HG03442 (cell line): ENCODE results near the gene LRRC28.
A peak's percentile ranks its signal among the peaks of the same experiment; 100 is the strongest.
"Not testable (repeated sequence)": the region's sequence is repeated elsewhere in the genome, so short reads cannot be mapped to it uniquely, and the experiment has no call there.

Source experiments
- ATAC-seq: cut with Tn5 transposase; IDR thresholded peaks from one replicate; pipeline ENCODE4 v1.9.1; 2021; ENCODE audit warnings: mild to moderate bottlenecking, moderate library complexity; ENCODE audit not compliant: unreplicated experiment

Gene LRRC28

GRCh38 chr15:99250857-99251841 is at the start of gene LRRC28:
LRRC28 (plus strand) TSS chr15:99251481; CDS start chr15:99255958, 4,477 bp downstream.
- ATAC-seq: peak; percentile 94

DNA sequence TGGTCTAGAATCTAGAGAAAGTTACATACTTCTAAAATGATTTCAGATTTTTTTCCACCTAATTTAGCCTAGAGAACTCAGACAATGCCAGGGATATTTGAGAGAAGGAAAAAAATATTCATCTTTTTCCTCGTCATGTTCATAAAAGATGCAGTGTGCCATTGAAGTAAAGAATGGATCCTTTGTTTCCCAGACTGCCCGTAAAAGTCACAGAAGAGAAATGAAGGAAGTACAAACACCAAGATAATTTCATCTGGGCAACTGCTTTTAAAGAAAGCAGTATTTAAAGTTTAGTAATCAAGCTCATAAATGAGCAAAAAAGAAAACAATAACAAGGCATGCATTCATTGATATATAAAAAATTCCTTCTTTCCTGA is 49.1 kb upstream of the LRRC28 start:
- ATAC-seq: no peak

DNA sequence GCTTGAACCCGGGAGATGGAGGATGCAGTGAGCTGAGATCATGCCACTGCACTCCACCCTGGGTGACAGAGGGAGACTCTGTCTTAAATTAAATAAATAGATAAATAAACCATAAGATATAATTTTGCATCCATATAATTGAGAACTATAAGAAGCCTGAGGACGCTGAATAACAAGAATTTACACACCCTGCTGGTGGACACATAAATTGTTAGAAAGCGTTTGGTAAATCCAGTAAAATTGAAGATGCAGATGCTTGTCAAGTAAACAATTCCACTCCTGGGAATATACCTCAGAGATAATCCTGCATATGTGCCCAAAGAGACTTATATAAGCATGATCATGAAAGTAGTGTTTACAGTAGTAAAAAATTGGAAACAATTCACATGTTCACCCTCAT is 43.6 kb upstream of the LRRC28 start:
- no peak for ATAC-seq

DNA sequence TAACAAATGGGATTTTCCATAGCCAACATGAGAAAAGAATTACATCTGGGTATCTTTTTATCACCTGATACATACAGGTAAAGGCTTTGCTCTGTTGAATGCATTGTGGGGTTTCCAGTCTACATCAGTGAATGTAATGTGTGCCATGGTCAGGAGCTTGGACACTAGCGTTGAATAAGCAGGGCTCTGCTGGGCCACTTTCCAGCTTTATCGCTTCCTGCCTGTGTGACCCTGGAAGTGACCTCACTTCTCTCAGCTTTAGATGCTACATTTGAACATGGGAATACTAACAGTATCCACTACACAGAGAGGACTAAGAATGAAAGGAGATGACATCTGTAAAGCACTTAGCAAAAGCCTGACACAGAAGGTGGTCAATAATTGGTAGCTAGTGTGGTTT is 42.0 kb upstream of the LRRC28 start:
- no peak for ATAC-seq

- no peak for ATAC-seq
These were observed 40.9 kb upstream of the LRRC28 start for GRCh38 chr15:99210334-99210733.

DNA sequence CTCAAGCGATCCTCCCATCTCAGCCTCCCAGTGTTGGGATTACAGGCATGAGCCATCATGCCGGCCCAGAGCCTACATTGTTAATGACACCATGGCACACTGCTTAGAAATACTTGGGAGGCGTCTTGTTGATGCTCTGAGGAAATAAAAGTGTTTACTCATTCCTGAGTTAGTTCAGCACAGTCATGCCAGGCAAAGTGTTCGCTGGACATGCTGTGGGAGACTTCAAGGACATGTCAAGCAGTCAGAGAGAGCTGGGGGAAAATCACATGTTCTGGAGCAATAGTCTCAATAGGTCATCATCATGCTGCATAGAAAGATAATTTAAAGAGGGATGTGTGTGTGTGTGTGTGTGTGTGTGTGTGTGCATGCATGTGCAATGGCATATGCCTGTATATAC is 39.4 kb upstream of the LRRC28 start:
- ATAC-seq: no peak

DNA sequence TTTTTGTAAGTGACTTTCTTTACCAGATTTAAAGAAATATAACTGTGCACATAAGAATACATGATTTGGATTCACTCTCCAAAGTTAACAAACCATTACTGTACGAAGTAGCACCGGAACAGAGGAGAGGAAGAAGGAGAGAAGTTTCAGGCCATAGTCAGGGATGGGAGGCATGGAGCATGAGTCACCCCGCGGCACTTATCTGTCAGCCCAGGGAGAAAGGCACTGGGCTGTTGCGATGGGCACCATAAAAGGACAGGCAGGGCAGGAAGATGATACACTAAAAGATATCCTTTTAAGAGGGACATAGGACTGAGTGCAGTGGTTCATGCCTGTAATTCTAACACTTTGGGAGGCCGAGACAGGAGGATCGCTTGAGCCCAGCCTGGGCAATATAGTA is 38.9 kb upstream of the LRRC28 start:
- no peak for ATAC-seq

DNA sequence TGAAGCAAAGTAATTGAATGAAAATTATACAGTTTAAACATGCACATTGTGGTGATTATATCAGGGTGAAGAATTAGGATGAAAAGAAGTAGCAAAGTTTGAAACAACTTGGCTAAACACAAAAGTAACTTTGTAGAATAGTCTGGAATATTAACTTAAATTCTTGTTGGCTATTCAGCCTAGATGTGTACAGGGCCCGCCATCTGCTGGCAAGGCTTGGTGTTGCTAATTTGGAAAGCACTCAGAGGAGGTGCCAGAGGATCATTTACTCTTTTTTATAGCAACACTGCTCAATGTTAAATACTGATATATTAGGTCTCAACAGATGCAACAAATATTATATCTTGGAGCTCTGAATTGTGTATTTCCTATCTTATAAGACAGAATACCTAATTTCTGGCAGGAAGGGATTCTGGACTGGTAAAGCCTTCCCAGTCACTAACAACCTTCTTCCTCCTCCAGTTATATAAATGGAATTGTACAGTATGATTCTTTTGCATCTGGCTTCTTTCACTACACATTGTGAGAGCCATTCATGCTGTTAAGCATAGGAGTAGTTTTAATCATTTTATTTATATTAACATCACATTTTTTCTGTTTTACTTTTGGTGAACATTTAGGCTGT is 38.0 kb upstream of the LRRC28 start:
- ATAC-seq: peak; percentile 87

GRCh38 chr15:99224372-99225214 is 26.7 kb upstream of the LRRC28 start:
- no peak for ATAC-seq

GRCh38 chr15:99226802-99227201 is 24.5 kb upstream of the LRRC28 start:
- ATAC-seq: no peak

DNA sequence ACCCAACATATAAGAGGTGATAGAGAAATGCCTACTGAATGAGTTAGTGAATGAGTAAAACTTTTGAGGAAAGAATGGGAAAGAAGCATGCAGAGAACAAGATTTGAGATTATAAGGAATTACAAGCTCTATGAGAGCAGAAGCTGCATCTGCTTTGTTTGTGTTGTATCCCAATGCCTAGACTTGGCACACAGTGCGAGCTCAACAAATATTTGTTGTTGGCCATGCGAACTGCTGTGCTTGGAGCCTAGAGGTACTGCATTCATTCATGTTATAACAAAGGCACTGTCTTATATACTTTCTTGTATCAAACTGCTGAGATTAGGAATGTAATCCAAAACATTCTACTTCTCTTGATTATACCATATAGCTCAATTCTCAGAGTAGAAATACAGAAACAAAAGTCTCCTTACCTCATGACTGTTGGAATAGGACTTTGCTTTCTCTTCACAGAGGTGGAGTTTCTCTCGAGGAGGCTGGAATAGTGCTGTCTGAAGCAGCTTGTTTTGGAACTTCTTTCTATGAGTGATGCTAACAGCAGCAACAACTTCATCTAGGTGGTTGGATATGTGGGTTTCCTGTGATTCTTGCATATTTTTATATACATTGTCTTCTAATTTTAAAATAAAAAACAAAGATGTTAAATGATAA is 23.0 kb upstream of the LRRC28 start:
- ATAC-seq: no peak

- no peak for ATAC-seq
These were observed 20.4 kb upstream of the LRRC28 start for GRCh38 chr15:99230867-99231266.

GRCh38 chr15:99232740-99233139 is 18.5 kb upstream of the LRRC28 start:
- no peak for ATAC-seq

- ATAC-seq: not testable (repeated sequence)
These were observed 17.1 kb upstream of the LRRC28 start for GRCh38 chr15:99234160-99234559.

GRCh38 chr15:99238849-99239248 is 12.4 kb upstream of the LRRC28 start:
- no peak for ATAC-seq

GRCh38 chr15:99239545-99240198 is 11.6 kb upstream of the LRRC28 start:
- ATAC-seq: peak; percentile 92

GRCh38 chr15:99241752-99242151 is 9.5 kb upstream of the LRRC28 start:
- no peak for ATAC-seq

GRCh38 chr15:99244306-99244705 is 7.0 kb upstream of the LRRC28 start:
- ATAC-seq: no peak

DNA sequence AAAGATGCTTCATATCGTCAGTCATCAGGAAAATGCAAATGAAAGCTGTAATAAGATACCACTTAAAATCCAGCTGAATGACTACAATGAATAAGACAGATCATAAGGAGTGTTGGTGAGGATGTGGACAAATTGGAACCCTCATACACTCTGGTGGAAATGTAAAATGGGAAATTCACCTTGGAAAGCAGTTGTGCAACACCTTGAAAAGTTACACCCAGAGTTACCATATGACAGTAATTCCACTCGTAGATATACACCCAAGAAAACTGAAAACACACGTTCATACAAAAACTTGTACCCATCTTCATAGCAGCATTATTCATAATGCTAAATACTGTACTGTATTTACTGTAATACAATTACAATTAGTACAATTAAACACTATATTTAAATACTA is 4.2 kb upstream of the LRRC28 start:
- no peak for ATAC-seq

DNA sequence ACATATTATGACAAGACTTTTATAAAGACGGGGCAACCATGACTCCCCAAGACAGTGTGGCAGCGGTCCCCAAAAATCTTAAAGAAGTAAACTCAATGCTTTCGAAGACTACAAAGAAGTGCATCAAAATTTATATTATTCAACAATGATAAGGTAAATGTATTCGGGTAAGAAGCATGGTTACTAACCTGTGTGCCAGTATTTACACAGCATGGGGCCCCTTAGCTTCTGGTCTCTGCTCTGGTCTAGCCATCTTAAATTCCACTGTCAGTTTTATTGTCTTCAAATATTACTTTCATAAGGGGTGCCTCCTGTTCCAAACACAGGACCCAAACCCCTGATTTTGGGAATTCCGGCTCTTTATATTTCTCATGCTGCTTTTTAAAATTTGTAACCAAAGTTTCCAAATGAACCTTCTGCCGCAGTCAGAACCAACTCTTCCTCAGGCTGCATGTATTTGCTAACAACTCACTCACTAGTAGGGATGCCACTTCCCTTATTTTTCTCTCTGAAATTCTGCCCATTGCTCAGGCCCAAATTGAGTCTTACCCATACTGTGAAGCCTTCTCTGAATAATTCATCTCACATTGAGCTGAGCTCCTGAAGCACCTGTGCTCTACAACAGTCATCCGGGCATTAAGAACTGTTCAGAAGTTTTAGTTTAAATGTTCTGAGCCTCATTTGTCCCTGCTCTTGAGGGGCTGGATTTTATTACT is 3.1 kb upstream of the LRRC28 start:
- ATAC-seq: no peak
